ENCODE results near the gene VGF. TPM values are rescaled to one million over a fixed set of nuclear protein-coding genes. Genes with fewer than 3 reads are reported as not detected.

VGF gene
- total and polyA plus RNA-seq, 2 experiments from 2014 or later = 0.18 to 1.2 TPM

GRCh38 chr7:101167645-101168411 is 2.5 kb upstream of the VGF start:
- peaks cover 100% of the 10 kb centered on the region for H3K27me3 ChIP-seq
- H3K4me1 ChIP-seq (ENCODE audit: low read depth) = peaks cover 17% of the 10 kb centered on the region
- TF ChIP-seq CTCF (IDR thresholded peaks at IDR 0.05; ENCODE audit: low read depth, low read length) = no peak
- DNase-seq (ENCODE audit: low read depth in 1 of 2, low spot score in 1 of 2) = no peak
- H3K4me3 ChIP-seq = no peak overlapping the region
- H3K9me3 ChIP-seq (ENCODE audit: low read depth) = no peaks in the 10 kb centered on the region
- no peak overlapping the region for H3K27ac ChIP-seq
- H3K36me3 ChIP-seq = no peaks in the 10 kb centered on the region

DNA sequence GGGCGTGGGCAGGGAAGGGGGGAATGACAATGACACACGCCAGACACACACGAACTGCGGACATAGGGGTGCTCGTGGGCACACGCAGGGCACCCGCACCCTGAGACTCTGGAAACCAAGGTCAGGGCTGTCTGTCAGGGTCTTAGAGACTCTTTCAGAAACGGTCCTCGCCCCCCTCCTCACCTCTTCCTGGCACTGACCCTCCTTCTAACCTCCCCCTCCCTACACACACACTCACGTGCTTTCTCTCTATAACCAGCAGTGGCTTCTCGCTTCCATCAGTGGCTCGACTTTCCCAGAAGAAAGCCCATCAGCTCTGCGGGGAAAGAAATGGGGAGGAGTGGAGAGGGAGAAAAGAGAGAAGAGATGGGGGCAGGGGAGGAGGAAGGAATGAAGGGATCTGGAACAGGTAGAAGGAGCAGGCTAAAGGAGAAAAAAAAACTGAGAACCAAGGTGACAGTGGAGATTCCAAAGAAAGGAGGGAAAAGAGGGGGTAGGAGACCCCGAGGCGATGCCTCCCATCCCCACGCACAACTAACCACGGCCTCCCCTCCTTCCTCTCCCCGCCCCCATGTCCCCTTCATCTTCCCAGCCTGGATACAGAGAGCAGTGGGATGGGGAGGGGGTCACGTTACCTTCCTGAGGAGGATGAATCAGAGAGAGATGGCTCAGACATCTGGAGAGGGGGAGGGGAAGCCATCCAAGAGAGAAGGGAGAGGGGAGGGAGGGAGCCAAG is 1.7 kb upstream of the VGF start:
- Histone ChIP-seq H3K27ac (no peak overlapping the region), H3K4me3 (no peak overlapping the region), H3K4me1 (ENCODE audit: low read depth) (peaks cover 17% of the 10 kb centered on the region)

DNA sequence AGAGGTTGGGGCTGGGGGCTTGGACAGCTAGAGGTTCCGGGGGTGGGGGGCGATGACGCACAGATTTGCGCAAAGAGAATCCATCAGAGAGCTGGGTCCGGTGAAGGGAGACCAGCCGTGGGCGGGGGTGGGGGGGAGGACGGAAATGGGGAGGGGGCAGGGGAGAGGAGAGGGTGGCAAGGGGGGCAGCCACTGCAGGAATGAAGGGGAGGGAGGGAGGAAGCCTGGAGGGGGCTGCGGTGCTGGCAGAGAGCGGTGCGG is 1.2 kb upstream of the VGF start:
- H3K9me3 ChIP-seq (ENCODE audit: low read depth) = no peaks in the 10 kb centered on the region
- DNase-seq (ENCODE audit: low read depth in 1 of 2, low spot score in 1 of 2) = no peak
- no peaks in the 10 kb centered on the region for H3K36me3 ChIP-seq
- H3K4me3 ChIP-seq = no peak overlapping the region
- TF ChIP-seq CTCF (IDR thresholded peaks at IDR 0.05; ENCODE audit: low read depth, low read length) = no peak
- peaks cover 100% of the 10 kb centered on the region for H3K27me3 ChIP-seq
- no peak overlapping the region for H3K27ac ChIP-seq
- H3K4me1 ChIP-seq (ENCODE audit: low read depth) = peaks cover 17% of the 10 kb centered on the region

More for the DNA sequence above, 1.7 kb upstream of the VGF start:
- Histone ChIP-seq H3K9me3 (ENCODE audit: low read depth) (no peaks in the 10 kb centered on the region), H3K27me3 (peaks cover 100% of the 10 kb centered on the region), H3K36me3 (no peaks in the 10 kb centered on the region)
- DNase-seq (ENCODE audit: low read depth in 1 of 2, low spot score in 1 of 2) = no peak
- no peak for TF ChIP-seq CTCF (IDR thresholded peaks at IDR 0.05; ENCODE audit: low read depth, low read length)

DNA sequence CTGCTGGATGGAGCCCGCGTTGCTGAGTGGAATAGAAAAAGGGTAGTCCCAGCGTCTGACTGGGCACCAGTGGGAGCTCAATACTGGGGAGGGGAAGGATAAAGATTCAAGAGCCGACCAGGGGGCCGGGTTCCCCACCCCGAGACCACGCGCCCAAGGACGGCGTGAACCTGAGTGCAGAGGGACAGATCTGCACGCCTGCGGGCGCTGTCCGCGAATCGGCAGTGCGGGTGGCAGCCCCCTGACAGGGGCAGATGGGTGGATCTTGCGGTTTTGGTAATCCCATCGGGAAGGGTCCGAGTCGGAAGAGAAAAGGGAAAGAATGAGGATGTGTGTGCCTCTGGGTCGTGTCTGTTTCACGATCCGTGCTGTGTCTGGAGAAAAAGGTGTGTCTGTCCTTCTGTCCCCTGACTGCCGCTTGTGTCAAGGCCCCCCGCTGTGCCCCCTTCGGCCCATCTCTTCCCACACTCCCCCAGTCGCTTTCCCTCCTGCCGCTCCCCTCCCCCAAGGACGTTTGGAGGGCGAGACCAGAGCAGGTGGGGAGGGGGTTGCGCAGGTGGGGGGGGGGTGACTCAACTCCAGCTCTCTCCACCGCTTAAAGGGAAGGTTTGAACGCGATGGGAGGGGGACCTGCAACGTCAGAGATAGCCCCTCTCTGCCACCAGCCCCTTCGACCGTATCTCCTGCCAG is 734 bp upstream of the VGF start:
- no peaks in the 10 kb centered on the region for H3K9me3 ChIP-seq (ENCODE audit: low read depth)
- H3K4me3 ChIP-seq = peak overlapping the region; percentile 12
- no peaks in the 10 kb centered on the region for H3K36me3 ChIP-seq
- peaks cover 100% of the 10 kb centered on the region for H3K27me3 ChIP-seq
- no peak overlapping the region for H3K27ac ChIP-seq
- DNase-seq (ENCODE audit: low read depth in 1 of 2, low spot score in 1 of 2) = no peak
- peaks cover 17% of the 10 kb centered on the region for H3K4me1 ChIP-seq (ENCODE audit: low read depth)
- TF ChIP-seq CTCF (IDR thresholded peaks at IDR 0.05; ENCODE audit: low read depth, low read length) = no peak

DNA sequence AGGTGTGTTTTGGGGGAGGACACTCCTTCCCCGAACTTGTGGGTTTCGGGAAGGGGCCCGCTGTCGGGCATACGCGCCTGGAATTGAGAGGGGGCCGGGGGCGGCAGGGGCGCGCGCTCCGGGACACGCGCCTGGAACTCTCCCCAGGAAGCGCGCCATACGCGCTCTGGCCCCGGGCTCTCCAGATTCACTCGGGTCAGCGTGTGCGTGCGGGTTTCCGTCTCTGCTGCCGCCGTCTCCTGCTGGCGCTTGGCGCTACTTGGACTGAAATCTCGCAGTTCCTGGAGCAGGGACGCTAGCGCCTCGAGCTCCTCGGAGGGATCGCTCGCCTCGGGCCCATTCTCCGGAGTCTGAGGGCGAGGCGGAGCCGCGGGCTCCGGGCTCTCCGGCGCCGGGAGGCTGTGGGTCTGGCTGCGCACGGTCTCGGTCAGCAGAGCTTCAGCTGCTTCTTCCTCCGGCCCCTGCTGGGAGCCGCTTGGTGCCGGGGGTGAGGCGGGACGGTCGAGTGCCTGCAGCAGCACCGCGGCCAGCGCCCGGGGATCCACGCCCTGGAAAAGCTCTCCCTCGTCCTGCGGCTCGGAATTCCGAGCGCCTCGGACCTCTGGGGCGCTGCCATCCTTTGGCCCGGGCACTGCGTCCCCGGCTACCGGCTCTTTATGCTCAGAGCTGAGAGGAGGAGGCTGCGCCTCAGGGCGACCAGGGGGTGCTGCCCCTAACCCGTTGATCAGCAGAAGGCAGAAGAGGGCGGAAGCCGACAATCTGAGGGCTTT is 1.1 kb downstream of the VGF start:
- Histone ChIP-seq H3K27me3 (peaks cover 93% of the 10 kb centered on the region), H3K36me3 (no peaks in the 10 kb centered on the region), H3K4me1 (ENCODE audit: low read depth) (peaks cover 17% of the 10 kb centered on the region), H3K4me3 (peak overlapping the region; percentile 7), H3K9me3 (ENCODE audit: low read depth) (no peaks in the 10 kb centered on the region), H3K27ac (no peak overlapping the region)
- TF ChIP-seq CTCF (IDR thresholded peaks at IDR 0.05; ENCODE audit: low read depth, low read length) = no peak
- DNase-seq (ENCODE audit: low read depth in 1 of 2, low spot score in 1 of 2) = peak; percentile 72 to 87

Data from cardiac muscle cell (in vitro differentiated cells and primary cell).